KBM-7 (cell line): ENCODE data around the gene CBR4.
A peak's percentile ranks its signal among the peaks of the same experiment; 100 is the strongest.
"Not testable (repeated sequence)": the region's sequence is repeated elsewhere in the genome, so short reads cannot be mapped to it uniquely, and the experiment has no call there.

ENCODE experiments used
- DNase-seq: peaks from one replicate; pipeline ENCODE4 v3.0.0-alpha.2; 2015
- in situ Hi-C: fragments of 300-500 bp; cut with MboI; formaldehyde crosslinking; loops from 2 replicates; pipeline ENCODE4 v1.14.3; 2020; ENCODE audit warnings: low sequenced_read_pairs, low pct_unique_long_range_greater_than_20kb, mixed read lengths

Gene CBR4

DNA sequence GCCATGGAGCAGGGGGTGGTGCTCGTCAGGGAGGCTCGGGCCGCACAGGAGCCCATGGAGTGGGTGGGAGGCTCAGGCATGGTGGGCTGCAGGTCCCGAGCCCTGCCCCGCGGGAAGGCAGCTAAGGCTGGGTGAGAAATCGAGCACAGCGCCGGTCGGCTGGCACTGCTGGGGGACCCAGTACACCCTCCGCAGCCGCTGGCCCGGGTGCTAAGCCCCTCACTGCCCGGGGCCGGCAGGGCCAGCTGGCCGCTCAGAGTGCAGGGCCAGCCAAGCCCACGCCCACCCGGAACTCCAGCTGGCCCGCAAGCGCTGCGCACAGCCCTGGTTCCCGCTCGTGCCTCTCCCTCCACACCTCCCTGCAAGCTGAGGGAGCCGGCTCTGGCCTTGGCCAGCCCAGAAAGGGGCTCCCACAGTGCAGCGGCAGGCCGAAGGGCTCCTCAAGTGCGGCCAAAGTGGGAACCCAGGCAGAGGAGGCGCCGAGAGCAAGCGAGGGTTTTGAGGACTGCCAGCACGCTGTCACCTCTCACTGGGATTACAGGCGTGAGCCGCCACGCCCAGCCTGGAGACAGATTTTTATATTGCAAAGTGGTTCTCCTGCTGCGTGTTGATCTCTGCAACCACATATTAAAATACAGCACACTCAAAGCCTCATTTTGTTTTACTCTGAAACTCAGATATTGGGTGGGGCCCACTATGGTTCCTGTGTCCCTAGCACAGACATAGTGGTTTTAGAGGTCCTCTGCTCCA, 26.0 kb upstream of the CBR4 start:
- in situ Hi-C loops: not testable (repeated sequence)

GRCh38 chr4:169033660-169034059, 23.6 kb upstream of the CBR4 start:
- peak; percentile 49 for DNase-seq
- in situ Hi-C loops: no loop called here

More for the DNA sequence above, 26.0 kb upstream of the CBR4 start:
- DNase-seq: not testable (repeated sequence)

DNA sequence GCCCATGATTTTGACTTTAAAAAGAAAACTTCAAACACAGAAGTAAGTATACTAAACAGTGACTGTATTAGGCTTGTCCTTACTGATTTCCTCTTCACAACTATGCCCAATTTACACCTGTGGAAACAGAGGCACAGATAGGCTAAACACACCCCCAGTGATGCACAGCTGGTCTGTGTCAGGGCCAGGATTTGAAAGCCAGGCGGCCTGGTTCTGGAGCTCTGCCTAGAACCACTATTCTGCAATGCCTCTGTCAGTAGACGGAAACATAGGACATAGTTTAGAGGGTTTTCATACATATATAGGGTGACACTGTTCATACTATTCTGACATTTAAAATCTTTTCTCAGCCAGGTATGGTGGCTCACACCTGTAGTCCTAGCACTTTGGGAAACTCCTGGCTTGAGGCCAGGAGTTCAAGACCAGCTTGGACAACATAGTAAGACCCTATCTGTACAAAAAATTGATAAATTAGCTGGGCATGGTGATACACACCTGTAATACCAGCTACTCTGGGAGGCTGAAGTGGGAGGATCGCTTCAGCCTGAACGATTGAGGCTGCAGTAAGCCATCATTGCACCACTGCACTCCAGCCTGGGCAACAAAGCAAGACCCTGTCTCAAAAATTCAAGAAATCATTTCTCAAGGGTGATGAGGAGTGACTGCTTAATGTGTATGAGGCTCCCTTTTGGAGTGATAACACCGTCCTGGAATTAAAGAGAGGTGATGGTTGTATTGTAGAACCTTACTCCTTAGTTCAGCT, 23.0 kb upstream of the CBR4 start:
- no peak for DNase-seq
- in situ Hi-C loops: no loop called here

DNA sequence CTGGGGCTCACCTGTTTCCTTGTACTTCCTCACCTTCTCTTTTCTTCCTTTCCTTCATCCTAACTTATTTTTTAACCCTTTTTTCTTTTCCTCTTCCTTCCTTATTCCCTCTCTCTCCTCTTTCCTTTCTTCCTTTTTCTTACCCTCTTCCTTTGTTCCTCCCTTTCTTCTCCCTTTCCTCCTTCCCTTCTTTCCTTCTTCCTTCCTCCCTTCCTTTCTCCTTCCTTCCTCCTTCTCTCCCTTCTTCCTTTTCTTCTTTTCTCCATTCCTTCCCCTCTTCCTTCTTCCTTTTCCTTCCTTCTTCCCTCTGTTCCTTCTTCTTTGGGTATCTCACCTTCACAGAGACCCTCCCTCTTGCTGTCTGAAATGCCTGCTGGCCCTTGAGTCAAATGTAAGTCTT, 22.1 kb upstream of the CBR4 start:
- in situ Hi-C loops: no loop called here
- DNase-seq: no peak

DNA sequence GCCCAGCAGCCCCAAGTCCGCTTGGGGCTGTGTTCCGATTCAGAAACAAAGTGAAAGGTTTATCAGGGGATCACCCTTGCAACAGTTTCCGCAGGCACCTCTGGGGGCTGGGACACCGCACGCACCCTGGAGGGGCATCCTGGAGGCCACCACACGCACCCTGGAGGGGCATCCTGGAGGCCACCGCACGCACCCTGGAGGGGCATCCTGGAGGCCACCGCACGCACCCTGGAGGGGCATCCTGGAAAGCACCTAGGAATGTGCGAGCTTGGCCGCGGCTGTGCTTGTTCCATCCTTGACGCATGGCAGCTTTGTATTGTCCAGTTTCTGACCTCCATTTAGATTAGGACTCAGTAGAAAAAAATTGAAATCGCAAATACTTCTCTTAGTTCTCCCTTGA, 21.3 kb upstream of the CBR4 start:
- in situ Hi-C loops: no loop called here
- DNase-seq: no peak

DNA sequence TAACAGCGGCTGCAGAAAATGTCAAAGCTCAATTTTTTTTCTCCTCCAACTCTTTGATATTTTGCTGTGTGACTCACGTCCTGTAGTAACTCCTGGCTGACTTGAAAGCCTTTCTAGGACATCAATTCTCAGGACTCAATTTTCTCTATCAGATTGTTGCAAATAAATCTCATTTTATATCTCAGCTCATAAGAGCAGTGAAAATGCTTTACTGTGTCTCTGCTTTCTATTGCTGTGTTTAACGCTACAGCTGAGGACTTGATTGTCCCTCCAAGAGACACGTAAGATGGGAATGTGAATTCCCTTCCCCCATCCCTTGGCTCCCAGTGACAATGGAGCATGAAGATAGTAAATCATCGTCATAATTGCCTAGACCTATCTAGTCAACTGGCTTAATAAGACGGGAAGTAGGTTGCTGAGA, 20.5 kb upstream of the CBR4 start:
- DNase-seq: no peak
- in situ Hi-C loops: no loop called here

GRCh38 chr4:169029947-169030346, 19.9 kb upstream of the CBR4 start:
- no peak for DNase-seq
- in situ Hi-C loops: no loop called here

DNA sequence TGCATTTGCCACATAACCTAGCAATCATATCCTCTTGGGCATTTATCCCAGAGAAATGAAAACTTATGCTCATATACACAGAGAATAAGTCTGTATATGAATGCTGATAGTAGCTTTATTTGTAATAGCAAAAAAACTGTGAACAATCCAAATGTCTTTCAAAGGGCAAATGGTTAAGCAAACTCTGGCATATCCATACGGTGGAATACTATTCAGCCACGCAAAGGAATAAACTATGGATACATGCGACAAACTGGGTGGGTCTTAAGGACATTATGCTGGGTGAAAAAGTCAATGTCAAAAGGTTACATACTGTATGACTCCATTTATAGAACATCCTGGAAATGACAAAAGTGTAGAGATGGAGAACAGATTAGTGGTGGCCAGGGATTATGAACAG, 17.6 kb upstream of the CBR4 start:
- in situ Hi-C loops: no loop called here
- DNase-seq: no peak

DNA sequence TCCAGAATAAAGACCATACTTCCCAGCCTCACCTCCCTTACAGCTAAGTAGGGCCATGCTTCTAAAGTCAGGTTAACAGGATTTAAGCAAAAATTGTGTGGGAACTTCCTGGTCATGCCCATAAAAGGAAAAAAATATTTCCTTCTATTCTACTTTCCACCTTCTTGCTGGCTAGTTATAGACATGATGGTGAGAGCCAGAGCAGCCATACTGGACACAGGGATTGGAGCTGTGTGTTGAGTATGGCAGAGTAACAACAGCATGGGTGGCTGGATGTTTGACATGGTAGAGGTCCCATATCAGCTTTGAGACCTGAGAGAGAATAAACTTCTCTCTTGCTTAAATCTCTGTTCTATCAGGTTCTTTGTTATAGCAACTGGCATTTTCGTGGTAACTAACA, 15.1 kb upstream of the CBR4 start:
- DNase-seq: no peak
- in situ Hi-C loops: no loop called here

DNA sequence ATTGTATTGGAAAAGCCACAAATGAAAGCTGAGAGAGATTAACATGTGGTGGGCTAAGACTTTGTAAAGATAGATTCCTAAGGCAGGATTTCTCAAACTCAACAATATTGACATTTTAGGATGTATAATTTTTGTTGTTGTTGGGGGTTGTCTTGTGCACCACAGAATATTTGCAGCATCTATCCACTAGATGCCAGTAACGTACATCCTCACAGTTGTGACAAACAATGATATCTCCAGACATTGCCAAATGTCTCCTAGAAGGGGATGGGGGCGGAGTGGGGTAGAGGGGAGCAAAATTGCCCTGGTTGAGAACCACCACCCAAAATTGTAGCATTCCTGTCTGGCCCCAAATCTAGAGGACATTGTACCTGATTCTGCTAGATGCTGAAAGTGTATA, 14.7 kb upstream of the CBR4 start:
- in situ Hi-C loops: loop anchor here (25.0 kb wide), 1 partner anchor 463 kb away; no protein-coding TSS in a partner anchor
- peak; percentile 52 for DNase-seq

- in situ Hi-C loops: loop anchor here (25.0 kb wide), 1 partner anchor 469 kb away; no protein-coding TSS in a partner anchor
- no peak for DNase-seq
These were observed 8.4 kb upstream of the CBR4 start for GRCh38 chr4:169018406-169018805.

DNA sequence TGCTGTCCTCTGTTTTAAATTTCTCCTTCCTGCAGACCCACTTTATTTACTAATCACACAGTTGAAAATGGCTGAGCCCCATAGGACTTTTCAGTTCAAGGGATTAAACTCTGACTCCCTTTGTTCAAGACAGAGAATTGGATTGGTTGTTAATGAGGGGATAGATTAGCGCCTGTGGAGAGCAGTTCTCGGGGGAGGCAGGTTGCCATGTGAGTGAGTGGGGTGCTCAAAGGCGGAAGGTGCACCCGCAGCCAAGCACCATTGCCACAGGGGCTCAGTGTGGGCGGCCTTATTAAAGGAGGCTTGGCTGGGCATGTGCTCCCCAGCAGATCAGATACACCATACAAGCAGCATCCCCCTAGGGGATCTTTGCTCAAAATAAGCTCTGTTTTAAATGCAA, 7.9 kb upstream of the CBR4 start:
- in situ Hi-C loops: loop anchor here (25.0 kb wide), 1 partner anchor 469 kb away; no protein-coding TSS in a partner anchor
- DNase-seq: no peak

- in situ Hi-C loops: loop anchor here (25.0 kb wide), 1 partner anchor 472 kb away; no protein-coding TSS in a partner anchor
- DNase-seq: no peak
These were observed 5.2 kb upstream of the CBR4 start for GRCh38 chr4:169015186-169015623.

GRCh38 chr4:169014586-169014985, 4.5 kb upstream of the CBR4 start:
- in situ Hi-C loops: loop anchor here (25.0 kb wide), 1 partner anchor 473 kb away; no protein-coding TSS in a partner anchor
- DNase-seq: no peak

DNA sequence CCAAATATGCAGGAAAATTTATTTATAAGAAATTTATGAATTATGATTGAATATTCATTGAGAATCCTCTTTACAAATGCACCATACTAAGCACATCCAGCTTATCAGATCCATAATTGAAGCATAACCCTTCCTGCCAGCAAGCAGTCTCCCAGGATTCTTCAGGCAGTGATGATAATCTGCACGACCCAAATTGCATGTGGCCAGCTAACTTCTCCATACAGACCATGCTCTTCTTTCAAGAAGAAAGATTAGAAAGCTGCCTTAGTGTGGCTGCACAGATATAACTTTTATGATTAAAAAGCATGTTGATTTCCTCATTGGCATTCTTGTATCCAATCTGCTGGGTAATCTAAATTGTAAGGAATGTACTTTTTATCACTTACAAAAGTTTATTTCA, 3.3 kb upstream of the CBR4 start:
- no peak for DNase-seq

DNA sequence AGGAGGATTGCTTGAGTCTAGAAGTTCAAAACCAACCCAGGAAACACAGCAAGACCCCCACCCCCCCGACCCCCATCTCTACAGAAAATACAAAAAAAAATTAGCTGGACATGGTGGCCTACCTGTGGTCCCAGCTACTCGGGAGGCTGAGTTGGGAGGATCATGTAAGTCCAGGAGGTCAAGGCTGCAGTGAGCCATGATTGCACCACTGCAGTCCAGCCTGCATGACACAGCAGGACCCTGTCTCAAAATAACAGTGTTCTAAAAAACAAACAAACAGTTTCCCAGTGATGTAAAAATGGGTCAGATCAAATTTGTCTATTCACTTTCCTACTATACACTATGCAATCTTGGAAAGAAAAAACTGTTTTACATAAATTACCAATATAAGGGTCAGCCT, 2.0 kb upstream of the CBR4 start:
- DNase-seq: no peak
- in situ Hi-C loops: loop anchor here (25.0 kb wide), 1 partner anchor 475 kb away; no protein-coding TSS in a partner anchor

More for the DNA sequence above, 3.3 kb upstream of the CBR4 start:
- in situ Hi-C loops: loop anchor here (25.0 kb wide), 1 partner anchor 474 kb away; no protein-coding TSS in a partner anchor

- DNase-seq: peak; percentile 73
- in situ Hi-C loops: loop anchor here (25.0 kb wide), 1 partner anchor 478 kb away; no protein-coding TSS in a partner anchor
These were observed 550 bp downstream of the CBR4 start for GRCh38 chr4:169009286-169010124.

DNA sequence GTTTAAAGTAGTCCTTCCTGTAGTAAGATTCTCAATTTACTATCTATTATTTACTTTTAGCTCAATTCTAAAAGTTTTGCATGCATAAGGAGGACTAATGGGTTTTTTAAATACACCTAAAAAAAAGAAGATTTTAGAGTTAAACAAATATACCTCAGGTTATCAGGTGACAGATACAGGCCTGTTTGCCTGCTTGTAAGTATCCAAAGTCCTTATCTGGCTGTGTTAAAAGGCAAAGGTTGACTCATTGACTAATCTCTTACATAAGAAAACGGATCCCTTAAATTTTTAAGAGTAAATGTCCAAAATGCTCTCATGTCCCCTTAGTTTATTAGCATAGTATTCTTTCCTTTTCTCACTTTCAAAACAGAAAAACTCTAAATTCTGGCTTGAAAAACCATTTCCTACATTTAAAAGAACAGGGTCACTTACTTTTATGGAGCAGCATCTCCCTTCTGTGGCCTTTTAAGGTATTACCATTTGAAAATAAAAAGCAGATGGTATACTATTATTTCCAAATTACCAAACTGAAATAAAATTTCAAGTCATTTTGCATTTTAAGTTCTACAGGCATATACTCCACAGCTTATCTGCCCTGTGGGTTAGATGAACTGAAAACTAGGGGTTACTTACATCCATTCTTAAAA, 4.5 kb downstream of the CBR4 start:
- in situ Hi-C loops: loop anchor here (25.0 kb wide), 1 partner anchor 482 kb away; no protein-coding TSS in a partner anchor
- peak; percentile 35 for DNase-seq
